ENCODE measurements around the gene FILIP1L. TPM values are rescaled to one million over a fixed set of nuclear protein-coding genes. Genes with fewer than 3 reads are reported as not detected.

Gene FILIP1L
- total RNA-seq, 1 experiment from 2014 or later = 0.17 TPM

DNA sequence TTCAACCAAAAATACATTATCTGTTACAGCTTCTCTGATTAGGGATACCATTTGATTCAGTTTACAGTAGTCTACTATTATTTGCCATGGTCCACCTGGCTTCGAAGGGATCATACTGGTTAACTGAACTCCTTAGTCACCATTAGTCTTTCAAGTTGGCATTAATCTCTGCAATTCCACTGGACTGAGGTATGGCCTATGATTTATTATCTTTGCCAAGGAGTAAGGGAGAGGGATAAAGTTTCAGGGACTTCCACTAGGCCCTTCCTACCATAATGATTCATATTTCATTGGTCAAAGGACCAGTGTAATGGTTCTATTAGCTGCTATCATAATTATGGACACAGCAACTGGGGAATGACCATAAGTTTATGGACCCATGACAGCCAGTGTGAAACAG is 303.9 kb downstream of the FILIP1L start:
- Histone ChIP-seq H3K36me3 (ENCODE audit: control insufficient read depth in 1 of 2, insufficient read depth in 2 of 2, low read length in 2 of 2) (no peaks in the 10 kb centered on the region), H2AFZ (ENCODE audit: low read depth, low read length, poor library complexity, severe bottlenecking) (no peak overlapping the region), H3K79me2 (ENCODE audit: insufficient read depth, low read length) (no peaks in the 10 kb centered on the region), H3K4me2 (ENCODE audit: low read length) (no peak overlapping the region), H3K9ac (ENCODE audit: low read length) (no peak overlapping the region), H3K27ac (ENCODE audit: low read depth, low read length) (no peak overlapping the region), H3K4me1 (ENCODE audit: control insufficient read depth in 1 of 2, insufficient read depth in 2 of 2, low read length in 2 of 2) (no peaks in the 10 kb centered on the region), H3K4me3 (replicated peaks in 1 of 2; ENCODE audit: low read depth in 1 of 2, low read length in 2 of 2) (no peak overlapping the region), H4K20me1 (ENCODE audit: insufficient read depth) (no peaks in the 10 kb centered on the region), H3K9me2 (ENCODE audit: insufficient read depth) (no peaks in the 10 kb centered on the region), H3K27me3 (ENCODE audit: insufficient read depth, low read length) (no peaks in the 10 kb centered on the region), H3K9me3 (ENCODE audit: control insufficient read depth in 1 of 2, insufficient read depth in 1 of 2, low read depth in 1 of 2, low read length in 2 of 2) (no peaks in the 10 kb centered on the region; a peak in 1 of 4 replicates)
- TF ChIP-seq ELF1 (IDR thresholded peaks at IDR 0.05; ENCODE audit: borderline replicate concordance, low read depth) = no peak
- no peak for TF ChIP-seq POLR2A (IDR thresholded peaks at IDR 0.05; ENCODE audit: borderline replicate concordance, extremely low read depth, insufficient read depth, insufficient read length)
- intact Hi-C loops (cut with micrococcal nuclease) = no loop called here
- no TSS peak for BruUV-seq (replicated peaks)
- CTCF ChIA-PET = no interaction called here
- no peak for DNase-seq (ENCODE audit: low read depth, low spot score)
- RAD21 ChIA-PET (ENCODE audit: low non-redundant PET in 1 of 2, low total read pairs in 2 of 2, uncharacterized antibody in 2 of 2, unreplicated experiment in 2 of 2) = no interaction called here
- no peak for ATAC-seq
- POLR2A ChIA-PET = no interaction called here

GRCh38 chr3:99809565-99809964 is 304.7 kb downstream of the FILIP1L start:
- Histone ChIP-seq H3K4me3 (replicated peaks in 1 of 2; ENCODE audit: low read depth in 1 of 2, low read length in 2 of 2) (no peak overlapping the region), H2AFZ (ENCODE audit: low read depth, low read length, poor library complexity, severe bottlenecking) (no peak overlapping the region), H4K20me1 (ENCODE audit: insufficient read depth) (no peaks in the 10 kb centered on the region), H3K79me2 (ENCODE audit: insufficient read depth, low read length) (no peaks in the 10 kb centered on the region), H3K36me3 (ENCODE audit: control insufficient read depth in 1 of 2, insufficient read depth in 2 of 2, low read length in 2 of 2) (no peaks in the 10 kb centered on the region), H3K4me2 (ENCODE audit: low read length) (no peak overlapping the region), H3K9ac (ENCODE audit: low read length) (no peak overlapping the region), H3K9me2 (ENCODE audit: insufficient read depth) (no peaks in the 10 kb centered on the region), H3K9me3 (ENCODE audit: control insufficient read depth in 1 of 2, insufficient read depth in 1 of 2, low read depth in 1 of 2, low read length in 2 of 2) (peaks cover 0 to 5% of the 10 kb centered on the region in 2 experiments; a peak in 1 of 4 replicates), H3K27ac (ENCODE audit: low read depth, low read length) (no peak overlapping the region), H3K4me1 (ENCODE audit: control insufficient read depth in 1 of 2, insufficient read depth in 2 of 2, low read length in 2 of 2) (no peaks in the 10 kb centered on the region), H3K27me3 (ENCODE audit: insufficient read depth, low read length) (no peaks in the 10 kb centered on the region)
- POLR2A ChIA-PET = no interaction called here
- CTCF ChIA-PET = interaction anchor here (2.0 kb wide), 1 partner anchor 445 kb away, joined by 6 read pairs; no protein-coding TSS in a partner anchor
- no TSS peak for BruUV-seq (replicated peaks)
- RAD21 ChIA-PET (ENCODE audit: low non-redundant PET in 1 of 2, low total read pairs in 2 of 2, uncharacterized antibody in 2 of 2, unreplicated experiment in 2 of 2) = no interaction called here
- DNase-seq (ENCODE audit: low read depth, low spot score) (no peak), ATAC-seq (no peak)
- intact Hi-C loops (cut with micrococcal nuclease) = no loop called here
- no peak for TF ChIP-seq CBX3 (IDR thresholded peaks at IDR 0.05; ENCODE audit: low read depth)
- no peak for TF ChIP-seq EZH2phosphoT487 (IDR thresholded peaks at IDR 0.05; ENCODE audit: borderline replicate concordance)
- TF ChIP-seq, protein P1, sequence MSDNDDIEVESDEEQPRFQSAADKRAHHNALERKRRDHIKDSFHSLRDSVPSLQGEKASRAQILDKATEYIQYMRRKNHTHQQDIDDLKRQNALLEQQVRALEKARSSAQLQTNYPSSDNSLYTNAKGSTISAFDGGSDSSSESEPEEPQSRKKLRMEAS (IDR thresholded peaks at IDR 0.05) = no peak
- no peak for TF ChIP-seq ZNF274 (IDR thresholded peaks at IDR 0.05; ENCODE audit: low read depth, low read length)
- TF ChIP-seq YY1 (IDR thresholded peaks at IDR 0.05; ENCODE audit: extremely low read depth, insufficient replicate concordance, low read depth, low read length) = no peak
- no peak for TF ChIP-seq TCF7L2 (IDR thresholded peaks at IDR 0.05; ENCODE audit: borderline replicate concordance, extremely low read depth, insufficient read depth, insufficient read length)
- TF ChIP-seq EGR1 (IDR thresholded peaks at IDR 0.05; ENCODE audit: low read depth) = no peak
- TF ChIP-seq EZH2 (IDR thresholded peaks at IDR 0.05) = no peak
- TF ChIP-seq ZBTB33 (IDR thresholded peaks at IDR 0.05; ENCODE audit: extremely low read depth, insufficient replicate concordance, low read length) = no peak
- no peak for TF ChIP-seq POLR2A (IDR thresholded peaks at IDR 0.05; ENCODE audit: borderline replicate concordance, extremely low read depth, insufficient read depth, insufficient read length)

Measured in HCT116 (cell line).